HepG2 (cell line): ENCODE results near the gene ALOX12. TPM values are rescaled to one million over a fixed set of nuclear protein-coding genes. Genes with fewer than 3 reads are reported as not detected.

Experiments
- ATAC-seq: fragments of 200-7000 bp; cut with Tn5 transposase; 3 replicates; pipeline ENCODE4 v1.9.1; 2020; ENCODE audit warnings: mild to moderate bottlenecking, moderate library complexity
- BruUV-seq: library from RNA; stranded (reverse); fragments of 400-500 nt; replicated peaks from 2 replicates; lab custom pipeline; 2021; lab: Mats Ljungman, UMichigan
- CTCF ChIA-PET: fragments of 300-600 bp; formaldehyde crosslinking; extraction: SDS; loops from one replicate; lab custom pipeline; 2021; ENCODE audit warnings: low total read pairs, inconsistent platforms, low intra/inter-chr PET ratio; lab: Yijun Ruan, JAX
- POLR2A ChIA-PET: fragments of 350-600 bp; sonication (Branson Sonifier 250); formaldehyde crosslinking; loops from one replicate; lab custom pipeline; 2020; ENCODE audit warnings: antibody characterized with exemption, inconsistent platforms; lab: Yijun Ruan, JAX
- DNase-seq: peaks from one replicate; pipeline ENCODE4 v3.0.0-alpha.2; 2015; ENCODE audit warnings: low spot score
- FAIRE-seq: peaks from 3 replicates; lab custom pipeline; 2011; peaks lifted over from hg19 to GRCh38; lab: Jason Lieb, UNC
- H2AFZ ChIP-seq: one replicate; pipeline ENCODE4 v1.6.1; 2011; ENCODE audit warnings: low read length, inconsistent platforms
- H3K27ac ChIP-seq: fragments of 300-600 bp; 3 replicates; pipeline ENCODE4 v1.8.0; 2011; ENCODE audit warnings: mixed run types, mild to moderate bottlenecking, mixed read lengths, low read length, inconsistent platforms; ENCODE audit not compliant: insufficient read depth; ENCODE audit errors: extremely low read length
- H3K27me3 ChIP-seq, 2 experiments: fragments of 200-600 bp in 1 of 2; 2 replicates in 1 of 2; 3 replicates in 1 of 2; pipeline versions ENCODE4 v1.6.0 to v1.8.0; 2011; ENCODE audit warnings: low read length in 2 of 2, mild to moderate bottlenecking in 2 of 2, moderate library complexity in 2 of 2, inconsistent platforms in 1 of 2; ENCODE audit not compliant: insufficient read depth in 2 of 2, control insufficient read depth in 1 of 2
- H3K36me3 ChIP-seq, 2 experiments: fragments of 200-600 bp in 1 of 2; replicated peaks in 1 of 2; 2 replicates in 1 of 2; 3 replicates in 1 of 2; pipeline versions ENCODE4 v1.5.1 to v1.8.0; 2011; ENCODE audit warnings: low read length in 2 of 2, inconsistent platforms in 1 of 2; ENCODE audit not compliant: insufficient read depth in 2 of 2, control insufficient read depth in 1 of 2
- H3K4me1 ChIP-seq: 2 replicates; pipeline ENCODE4 v1.5.1; 2012; ENCODE audit warnings: low read length, inconsistent platforms; ENCODE audit not compliant: insufficient read depth
- H3K4me2 ChIP-seq: 2 replicates; pipeline ENCODE4 v1.6.0; 2011; ENCODE audit warnings: low read depth, low read length, inconsistent platforms
- H3K4me3 ChIP-seq, 3 experiments: fragments of 200-600 bp in 1 of 3; sonication (generic), shearing (Covaris generic) in 1 of 3; replicated peaks in 1 of 3; 2 replicates each; pipeline ENCODE4 v1.5.1; 2011 to 2016; ENCODE audit warnings: low read length in 3 of 3, inconsistent platforms in 2 of 3, low read depth in 2 of 3, mild to moderate bottlenecking in 2 of 3, control low read depth in 1 of 3, mixed read lengths in 1 of 3; ENCODE audit not compliant: insufficient read depth in 1 of 3
- H3K79me2 ChIP-seq: one replicate; pipeline ENCODE4 v1.6.1; 2011; ENCODE audit warnings: low read length, inconsistent platforms; ENCODE audit not compliant: insufficient read depth
- H3K9ac ChIP-seq: 2 replicates; pipeline ENCODE4 v1.6.0; 2011; ENCODE audit warnings: mild to moderate bottlenecking, low read depth, low read length, inconsistent platforms; ENCODE audit not compliant: insufficient read depth
- H3K9me3 ChIP-seq: 2 replicates; pipeline ENCODE4 v1.5.1; 2012; ENCODE audit warnings: mild to moderate bottlenecking, low read length
- H4K20me1 ChIP-seq: 2 replicates; pipeline ENCODE4 v1.6.0; 2011; ENCODE audit warnings: inconsistent platforms, mild to moderate bottlenecking, low read length, moderate library complexity; ENCODE audit not compliant: insufficient read depth
- CENPX ChIP-seq: sonication (generic); formaldehyde crosslinking; IDR thresholded peaks from 2 replicates; pipeline ENCODE4 v1.9.0; 2021; ENCODE audit warnings: mild to moderate bottlenecking, missing genetic modification reagents, moderate library complexity
- GPN1 ChIP-seq: sonication (generic); formaldehyde crosslinking; IDR thresholded peaks from 2 replicates; pipeline ENCODE4 v1.5.1; 2020; ENCODE audit warnings: missing genetic modification reagents, borderline replicate concordance
- IKZF5 ChIP-seq: IDR thresholded peaks from 2 replicates; pipeline ENCODE4 v1.6.1; 2018; ENCODE audit warnings: missing genetic modification reagents, mild to moderate bottlenecking, missing compliant biosample characterization
- ISX ChIP-seq: sonication (generic); formaldehyde crosslinking; conservative IDR thresholded peaks from 2 replicates; pipeline ENCODE4 v1.5.0; 2020; ENCODE audit warnings: missing genetic modification reagents
- NFIB ChIP-seq: sonication (generic); formaldehyde crosslinking; IDR thresholded peaks from 2 replicates; pipeline ENCODE4 v1.9.0; 2021; ENCODE audit warnings: missing genetic modification reagents, mild to moderate bottlenecking, borderline replicate concordance
- TAF15 ChIP-seq: fragments of 200-400 bp; formaldehyde crosslinking; IDR thresholded peaks from one replicate; pipeline ENCODE4 v1.6.1; 2018; ENCODE audit warnings: mild to moderate bottlenecking, low read depth, low read length; ENCODE audit not compliant: poor library complexity, severe bottlenecking
- ZBTB26 ChIP-seq: IDR thresholded peaks from 2 replicates; pipeline ENCODE4 v1.6.1; 2016; ENCODE audit warnings: missing compliant biosample characterization, missing genetic modification reagents, borderline replicate concordance
- ZNF292 ChIP-seq: sonication (generic); formaldehyde crosslinking; IDR thresholded peaks from 2 replicates; pipeline ENCODE4 v1.8.1; 2022; ENCODE audit warnings: mild to moderate bottlenecking, low read depth, missing genetic modification reagents, borderline replicate concordance
- ZNF556 ChIP-seq: sonication (generic); formaldehyde crosslinking; IDR thresholded peaks from 2 replicates; pipeline ENCODE4 v1.4.0; 2020; ENCODE audit warnings: mild to moderate bottlenecking, missing genetic modification reagents, borderline replicate concordance
- ZNF615 ChIP-seq: sonication (generic); formaldehyde crosslinking; IDR thresholded peaks from 2 replicates; pipeline ENCODE4 v1.5.0; 2020; ENCODE audit warnings: mild to moderate bottlenecking, missing genetic modification reagents, borderline replicate concordance
- WGBS: methylation state at CpG from one replicate; pipeline ENCODE4 v1.1.6; 2017; ENCODE audit warnings: low lambda C conversion rate; 5-methylcytosine and 5-hydroxymethylcytosine counted together
- in situ Hi-C: cut with HindIII; loops from 2 replicates; pipeline ENCODE4 v1.10.0; 2017; ENCODE audit warnings: low pct_unique_long_range_greater_than_20kb; ENCODE audit not compliant: extremely low pct_ligation_motif_present
- intact Hi-C: fragments of 100-400 bp; cut with micrococcal nuclease; formaldehyde crosslinking; loops from one replicate; pipeline ENCODE4 v1.10.0; 2022; ENCODE audit not compliant: unreplicated experiment
- polyA plus RNA-seq, 8 experiments: library from polyadenylated mRNA; depleted of rRNA in 3 of 8; stranded (reverse) in 7 of 8; unstranded in 1 of 8; fragments of >200 nt; fragmentation: Illumina TruSeq in 4 of 8; extraction: Trizol in 4 of 8; gene quantifications; 2 replicates each; pipeline versions ENCODE4 v1.2.1 to v1.2.3, GENCODE V29; 2011 to 2016; ENCODE audit warnings: low read depth in 4 of 8, missing spikeins in 1 of 8, mixed read lengths in 1 of 8; ENCODE audit not compliant: insufficient read depth in 1 of 8
- total RNA-seq, 5 experiments: library from RNA; depleted of rRNA; stranded (reverse); fragments of >200 nt; fragmentation: Illumina TruSeq; extraction: Trizol; gene quantifications; 2 replicates each; pipeline ENCODE4 v1.2.3, GENCODE V29; 2016; ENCODE audit warnings: low read depth in 1 of 5

The ALOX12 gene
- total and polyA plus RNA-seq, 2 of the 13 experiments (the other 11 are each of a cell fraction or from before 2014, with no cell fraction given) = not detected

DNA sequence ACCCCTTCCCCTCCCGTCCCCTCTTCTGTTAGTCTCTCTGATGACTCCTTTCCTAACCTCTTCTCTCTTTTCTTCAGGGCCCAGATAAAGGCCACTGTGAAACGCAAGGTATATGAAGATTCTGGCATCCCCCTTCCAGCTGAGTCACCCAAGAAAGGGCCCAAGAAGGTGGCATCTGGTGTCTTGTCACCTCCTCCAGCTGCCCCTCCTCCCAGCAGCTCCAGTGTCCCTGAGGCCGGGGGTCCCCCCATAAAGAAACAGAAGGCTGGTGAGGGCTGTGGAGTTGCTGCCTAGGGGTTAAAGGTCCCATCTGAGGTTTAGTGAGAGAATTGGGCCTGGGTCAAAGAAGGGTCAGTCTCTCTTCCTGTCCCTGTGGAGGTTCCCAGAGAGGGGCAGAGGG is 20.6 kb downstream of the ALOX12 start:
- POLR2A ChIA-PET = no interaction called here
- BruUV-seq = no TSS peak
- Histone ChIP-seq H3K9me3 (no peaks in the 10 kb centered on the region), H4K20me1 (no peaks in the 10 kb centered on the region), H3K27ac (no peak overlapping the region), H3K36me3 (no peaks in the 10 kb centered on the region; a peak in 1 of 5 replicates), H2AFZ (no peak overlapping the region), H3K9ac (no peak overlapping the region)
- in situ Hi-C loops = loop anchor here (10.0 kb wide), 1 partner anchor 352 kb away; no protein-coding TSS in a partner anchor
- DNase-seq = no peak
- WGBS = 85% methylated on average over 3 of the region's 3 CpGs
- TF ChIP-seq GPN1 (CRISPR knock-in tag) (no peak), ISX (CRISPR knock-in tag) (no peak), ZNF556 (CRISPR knock-in tag) (no peak), ZNF615 (CRISPR knock-in tag) (no peak), IKZF5 (CRISPR knock-in tag) (no peak), CENPX (CRISPR knock-in tag) (no peak), NFIB (no peak), ZNF292 (no peak), ZBTB26 (no peak), TAF15 (no peak)
- TF ChIP-seq, all 625 proteins: peak for 0
- FAIRE-seq = no peak
- H3K4me2 ChIP-seq = no peak overlapping the region
- no peaks in the 10 kb centered on the region; a peak in 3 of 5 replicates for H3K27me3 ChIP-seq
- intact Hi-C loops = no loop called here
- H3K4me1 ChIP-seq = peaks cover 40% of the 10 kb centered on the region
- H3K79me2 ChIP-seq = peaks cover 25% of the 10 kb centered on the region
- no peak for ATAC-seq
- no peak overlapping the region for H3K4me3 ChIP-seq
- CTCF ChIA-PET = no interaction called here
